GM12873 (cell line): Measurements from ENCODE around the gene TMEM255B.

Experiments
- TF ChIP-seq, protein P1 (sequence below): IDR thresholded peaks from 2 replicates; pipeline ENCODE4 v1.5.1; 2012; ENCODE audit warnings: low read depth, mild to moderate bottlenecking, moderate library complexity, low read length, control low read depth; ENCODE audit not compliant: insufficient read depth; ENCODE audit errors: missing control alignments

Gene TMEM255B

DNA sequence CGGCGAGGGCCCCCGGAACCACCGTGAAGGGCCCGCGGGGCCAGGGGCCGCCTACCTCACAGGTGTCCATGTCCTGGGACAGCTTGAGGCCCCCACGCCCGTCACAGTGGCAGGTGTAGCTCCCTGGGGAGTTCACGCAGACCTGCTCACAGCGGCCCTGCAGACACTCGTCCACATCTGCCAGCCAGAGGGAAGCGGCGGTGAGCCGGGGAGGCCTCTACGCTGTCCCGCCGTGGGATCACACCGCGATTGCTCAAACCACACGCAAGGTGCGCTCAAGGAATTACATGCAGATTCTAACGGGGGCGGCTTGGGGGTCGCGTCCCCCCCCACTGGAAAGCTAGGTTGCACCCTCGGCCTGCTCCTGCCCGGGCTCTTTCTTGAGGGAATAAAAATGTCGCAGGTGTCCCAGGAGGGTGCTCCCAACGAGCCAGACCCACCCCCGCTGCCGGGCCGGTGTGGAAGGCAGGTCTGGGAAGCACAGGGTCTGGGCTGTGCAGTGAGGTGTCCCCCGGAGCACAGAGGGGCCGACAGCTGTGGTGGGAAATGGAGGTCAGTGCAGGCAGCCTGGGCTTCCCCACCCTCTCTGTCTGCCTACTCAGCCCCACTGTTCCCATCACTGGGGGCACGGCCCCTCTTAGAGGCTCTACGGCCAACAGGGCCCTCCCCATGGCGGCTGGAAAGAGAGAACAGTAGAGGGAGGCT lies 75.6 kb downstream of the TMEM255B start:
- TF ChIP-seq, protein P1, sequence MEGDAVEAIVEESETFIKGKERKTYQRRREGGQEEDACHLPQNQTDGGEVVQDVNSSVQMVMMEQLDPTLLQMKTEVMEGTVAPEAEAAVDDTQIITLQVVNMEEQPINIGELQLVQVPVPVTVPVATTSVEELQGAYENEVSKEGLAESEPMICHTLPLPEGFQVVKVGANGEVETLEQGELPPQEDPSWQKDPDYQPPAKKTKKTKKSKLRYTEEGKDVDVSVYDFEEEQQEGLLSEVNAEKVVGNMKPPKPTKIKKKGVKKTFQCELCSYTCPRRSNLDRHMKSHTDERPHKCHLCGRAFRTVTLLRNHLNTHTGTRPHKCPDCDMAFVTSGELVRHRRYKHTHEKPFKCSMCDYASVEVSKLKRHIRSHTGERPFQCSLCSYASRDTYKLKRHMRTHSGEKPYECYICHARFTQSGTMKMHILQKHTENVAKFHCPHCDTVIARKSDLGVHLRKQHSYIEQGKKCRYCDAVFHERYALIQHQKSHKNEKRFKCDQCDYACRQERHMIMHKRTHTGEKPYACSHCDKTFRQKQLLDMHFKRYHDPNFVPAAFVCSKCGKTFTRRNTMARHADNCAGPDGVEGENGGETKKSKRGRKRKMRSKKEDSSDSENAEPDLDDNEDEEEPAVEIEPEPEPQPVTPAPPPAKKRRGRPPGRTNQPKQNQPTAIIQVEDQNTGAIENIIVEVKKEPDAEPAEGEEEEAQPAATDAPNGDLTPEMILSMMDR: no peak

DNA sequence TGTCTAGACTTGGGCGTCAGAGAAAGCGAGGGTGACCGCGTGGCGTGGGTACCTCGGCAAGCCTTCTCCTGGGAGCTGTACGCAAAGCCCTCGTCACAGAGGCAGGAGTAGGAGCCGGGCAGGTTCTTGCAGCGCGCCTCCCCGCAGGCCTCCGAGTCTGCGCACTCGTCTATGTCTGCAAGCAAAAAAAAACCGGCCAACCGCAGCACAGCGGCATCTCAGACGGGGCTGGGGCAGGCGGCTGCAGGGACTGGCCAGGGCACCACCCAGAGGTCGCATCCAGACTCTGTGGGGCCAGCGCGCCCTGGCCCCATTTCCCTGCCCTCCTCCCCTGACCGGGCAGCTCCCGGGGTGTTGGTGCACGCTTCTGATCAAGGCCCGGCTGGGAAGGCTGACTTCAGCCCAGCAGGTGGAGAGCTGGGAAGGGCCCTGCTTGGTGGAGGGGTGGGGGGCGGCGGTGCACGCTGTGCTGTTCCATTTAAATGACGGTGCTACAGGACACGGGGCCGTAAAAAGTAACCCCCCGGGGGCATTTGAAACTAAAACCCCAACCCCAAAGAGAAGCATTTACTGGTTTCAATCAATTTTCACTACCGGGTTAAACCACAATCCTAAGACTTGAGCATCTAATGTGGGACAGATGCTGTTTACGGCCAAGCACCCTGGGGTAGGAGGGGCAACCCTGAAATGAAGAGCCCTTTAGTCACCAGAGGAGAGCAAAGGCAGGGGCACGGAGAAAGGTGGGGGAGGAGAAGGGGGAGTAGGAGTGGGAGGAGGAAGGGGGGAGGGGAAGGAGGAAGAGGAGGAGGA lies 76.6 kb downstream of the TMEM255B start:
- TF ChIP-seq, protein P1: no peak

DNA sequence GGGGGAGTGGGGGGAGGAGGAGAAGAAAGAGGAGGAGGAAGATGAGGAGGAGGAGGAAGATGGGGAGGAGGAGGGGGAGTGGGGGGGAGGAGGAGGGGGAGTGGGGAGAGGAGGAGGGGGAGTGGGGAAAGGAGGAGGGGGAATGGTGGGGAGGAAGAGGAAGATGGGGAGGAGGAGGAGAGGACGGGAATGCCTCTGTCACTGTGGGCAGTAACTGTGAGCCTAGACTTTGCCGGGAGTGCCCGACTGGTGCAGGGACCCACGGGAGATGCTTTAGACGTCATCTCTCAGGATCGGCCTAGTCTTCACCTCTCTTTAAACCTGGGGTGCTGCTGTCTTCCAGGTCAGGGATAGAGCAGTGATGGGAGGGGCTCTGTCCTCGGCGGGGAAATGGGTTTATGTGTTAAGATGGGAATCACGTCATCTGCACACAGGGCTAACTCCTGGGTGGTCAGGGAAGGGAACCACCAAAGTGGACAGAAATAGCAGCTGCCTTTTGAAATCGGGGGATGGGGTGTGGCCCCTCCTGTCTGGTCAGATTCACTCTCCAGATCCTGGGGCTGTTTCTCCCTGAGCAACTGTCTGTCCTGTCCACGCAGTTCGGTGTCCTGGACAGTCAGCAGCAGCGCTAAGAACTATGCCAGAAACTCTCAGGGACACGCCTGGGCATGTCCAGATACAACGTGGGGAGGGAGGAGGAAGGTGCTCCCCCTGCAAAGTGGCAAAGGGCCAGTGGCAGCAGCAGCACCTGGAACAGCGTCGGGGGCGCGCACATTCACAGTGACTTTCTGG lies 77.9 kb downstream of the TMEM255B start:
- TF ChIP-seq, protein P1: no peak

DNA sequence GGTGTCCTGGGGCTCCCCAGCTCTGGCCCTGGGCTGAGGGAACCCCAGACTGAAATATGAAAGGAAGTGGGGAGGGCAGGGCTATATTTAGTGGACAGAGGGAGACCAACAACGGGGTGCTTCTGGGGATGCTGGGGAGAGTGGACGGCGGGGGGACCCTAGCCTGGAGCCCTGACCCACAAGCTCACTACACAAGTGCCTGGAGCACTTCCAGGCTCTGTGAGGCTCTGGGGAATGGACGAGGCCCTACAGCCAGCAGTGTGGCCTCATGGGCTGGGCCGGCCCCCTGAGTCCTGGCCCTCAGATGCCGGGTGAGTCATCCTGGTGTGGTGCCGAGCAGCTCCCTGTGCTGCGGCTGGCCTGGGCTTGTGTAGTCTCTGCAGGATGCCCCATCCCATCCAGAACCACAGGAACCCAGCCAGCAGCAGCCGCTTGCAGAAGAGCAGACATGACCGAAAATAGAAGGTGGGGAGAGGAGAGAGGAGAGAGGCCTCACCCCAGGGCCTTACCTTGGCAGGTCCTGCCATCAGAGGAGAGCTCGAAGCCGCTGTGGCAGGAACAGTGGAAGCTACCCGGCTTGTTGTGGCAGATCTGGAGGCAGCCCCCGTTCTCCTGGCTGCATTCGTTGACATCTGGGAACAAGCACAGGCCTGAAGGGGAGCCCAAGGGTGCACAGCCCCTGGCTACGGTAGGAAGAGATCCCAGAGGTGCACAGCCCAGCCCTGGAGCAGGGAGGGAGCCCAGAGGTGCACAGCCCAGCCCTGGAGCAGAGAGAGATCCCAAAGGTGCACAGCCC lies 78.7 kb downstream of the TMEM255B start:
- TF ChIP-seq, protein P1: no peak

DNA sequence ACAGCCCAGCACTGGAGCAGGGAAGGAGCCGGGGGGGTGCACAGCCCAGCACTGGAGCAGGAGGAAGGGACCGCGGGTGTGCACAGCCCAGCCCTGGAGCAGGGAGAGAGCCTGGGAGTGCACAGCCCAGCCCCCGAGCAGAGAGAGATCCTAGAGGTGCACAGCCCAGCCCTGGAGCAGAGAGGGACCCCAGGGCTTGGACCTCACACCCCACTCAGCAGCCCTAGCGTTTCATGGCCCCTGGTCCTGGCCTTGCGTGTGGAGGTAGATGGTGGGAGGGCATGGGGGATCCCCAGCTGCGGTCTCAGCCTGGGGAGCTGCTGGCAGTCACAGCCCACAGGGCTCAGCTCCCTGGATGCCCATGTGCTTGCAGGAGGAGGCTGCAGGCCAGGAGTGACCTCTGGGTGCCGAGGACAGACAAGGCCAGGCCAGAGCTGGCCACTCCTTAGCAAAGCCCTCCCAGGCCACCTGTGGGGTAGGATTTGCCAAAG lies 79.7 kb downstream of the TMEM255B start:
- TF ChIP-seq, protein P1: no peak

DNA sequence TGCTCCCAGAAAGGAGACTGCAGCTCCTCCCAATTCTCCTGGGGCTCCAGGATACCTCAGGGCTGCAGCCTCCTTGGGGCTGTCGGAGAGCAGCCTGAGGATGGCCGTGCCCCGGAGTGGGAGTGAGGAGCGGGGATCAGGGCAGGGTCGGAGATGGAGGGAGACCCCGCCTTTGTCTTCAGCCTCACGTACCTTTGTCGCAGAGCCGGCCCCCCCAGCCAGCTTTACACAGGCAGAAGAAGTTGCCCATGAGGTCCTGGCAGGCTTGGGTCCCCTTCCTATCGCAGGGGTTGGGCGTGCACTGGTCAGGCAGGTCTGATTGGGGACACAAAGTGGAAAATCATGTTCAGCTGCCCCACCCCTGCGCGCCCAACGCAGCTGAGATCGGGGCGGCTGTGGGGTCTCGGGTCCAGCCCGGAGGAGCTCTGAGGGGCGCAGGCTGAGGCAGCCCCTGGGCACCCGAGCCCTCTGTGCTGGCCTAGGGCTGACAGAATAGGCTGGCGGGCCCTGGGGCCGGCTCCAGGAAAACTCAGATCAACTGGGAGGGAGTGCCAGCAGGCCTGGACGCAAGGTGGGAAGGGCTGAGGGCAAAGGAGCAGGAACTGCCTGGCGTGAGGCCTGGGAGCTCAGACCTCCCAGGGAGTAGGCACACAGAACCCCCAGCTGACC lies 80.6 kb downstream of the TMEM255B start:
- TF ChIP-seq, protein P1: no peak
